A549 (cell line): Measurements from ENCODE around the gene PTGR3. TPM values are rescaled to one million over a fixed set of nuclear protein-coding genes. Genes with fewer than 3 reads are reported as not detected.

Source experiments
- ATAC-seq, 2 experiments: fragments of 200-7000 bp in 1 of 2; fragments of >200 bp in 1 of 2; cut with Nextera tagmentation in 1 of 2; cut with Tn5 transposase in 1 of 2; 3 replicates each; pipeline versions ENCODE4 v1.8.0 to v1.9.1; 2018 to 2020; ENCODE audit warnings: mild to moderate bottlenecking in 1 of 2, moderate library complexity in 1 of 2
- CTCF ChIA-PET: fragments of 300-600 bp; sonication (Branson Sonifier 250); formaldehyde crosslinking; extraction: SDS; loops from one replicate; lab custom pipeline; 2021; ENCODE audit warnings: antibody characterized with exemption, inconsistent platforms; lab: Yijun Ruan, JAX
- POLR2A ChIA-PET: fragments of 350-600 bp; formaldehyde crosslinking; extraction: SDS; loops from one replicate; lab custom pipeline; 2021; ENCODE audit warnings: antibody characterized with exemption, inconsistent platforms; lab: Yijun Ruan, JAX
- DNase-seq, 2 experiments: peaks; one replicate each; pipeline versions ENCODE4 v3.0.0 to v3.0.0-alpha.2; 2011 to 2016; ENCODE audit warnings: low read depth in 1 of 2, low spot score in 1 of 2
- FAIRE-seq: peaks from 2 replicates; lab custom pipeline; 2011; peaks lifted over from hg19 to GRCh38; lab: Jason Lieb, UNC
- H3K27ac ChIP-seq, 2 experiments: fragments of >200 bp; sonication (Bioruptor Twin); formaldehyde crosslinking; 3 replicates each; pipeline ENCODE4 v1.5.1; 2016 to 2017
- H3K4me1 ChIP-seq: fragments of >200 bp; sonication (Bioruptor Twin); formaldehyde crosslinking; 3 replicates; pipeline ENCODE4 v1.6.1; 2016
- H3K4me2 ChIP-seq: fragments of >200 bp; sonication (Bioruptor Twin); formaldehyde crosslinking; 3 replicates; pipeline ENCODE4 v1.6.1; 2016
- H3K4me3 ChIP-seq: fragments of >200 bp; sonication (Bioruptor Twin); formaldehyde crosslinking; 3 replicates; pipeline ENCODE4 v1.5.1; 2016
- H3K9me3 ChIP-seq: fragments of >200 bp; sonication (Bioruptor Twin); formaldehyde crosslinking; 3 replicates; pipeline ENCODE4 v1.6.1; 2016
- BHLHE40 ChIP-seq: IDR thresholded peaks from 2 replicates; pipeline ENCODE4 v1.6.1; 2012; ENCODE audit warnings: low read depth, low read length, inconsistent platforms
- CBX8 ChIP-seq: fragments of 200-600 bp; sonication (generic); IDR thresholded peaks from 2 replicates; pipeline ENCODE4 v1.6.1; 2016
- CHD4 ChIP-seq: fragments of 200-600 bp; sonication (generic); IDR thresholded peaks from 2 replicates; pipeline ENCODE4 v1.6.1; 2016; ENCODE audit warnings: antibody characterized with exemption, mild to moderate bottlenecking, borderline replicate concordance
- HOXA7 ChIP-seq: fragments of 250-450 bp; sonication (Bioruptor Pico); IDR thresholded peaks from 2 replicates; pipeline ENCODE4 v1.5.0; 2020; ENCODE audit warnings: mild to moderate bottlenecking, moderate library complexity
- KDM1A ChIP-seq: fragments of 200-600 bp; sonication (generic); IDR thresholded peaks from 2 replicates; pipeline ENCODE4 v1.6.1; 2016; ENCODE audit warnings: low read depth, mild to moderate bottlenecking
- KDM5A ChIP-seq: fragments of 200-600 bp; sonication (generic); IDR thresholded peaks from 2 replicates; pipeline ENCODE4 v1.6.1; 2016; ENCODE audit warnings: antibody characterized with exemption, mild to moderate bottlenecking
- MAZ ChIP-seq: fragments of 150-350 bp; IDR thresholded peaks from 2 replicates; pipeline ENCODE4 v1.6.1; 2014; ENCODE audit warnings: antibody characterized with exemption, low read depth, low read length, borderline replicate concordance
- MYC ChIP-seq: IDR thresholded peaks from 2 replicates; pipeline ENCODE4 v1.6.1; 2012; ENCODE audit warnings: mild to moderate bottlenecking, inconsistent platforms, low read length, improper control_type of control experiment, borderline replicate concordance
- NFE2L2 ChIP-seq: fragments of 150-350 bp; conservative IDR thresholded peaks from 2 replicates; pipeline ENCODE4 v1.6.1; 2014; ENCODE audit warnings: low read length
- NPAS2 ChIP-seq: fragments of 250-450 bp; sonication (Bioruptor Pico); IDR thresholded peaks from 2 replicates; pipeline ENCODE4 v1.8.0; 2022; ENCODE audit warnings: mild to moderate bottlenecking, moderate library complexity, borderline replicate concordance
- POLR2A ChIP-seq: IDR thresholded peaks from 2 replicates; pipeline ENCODE4 v1.6.1; 2012; ENCODE audit warnings: mild to moderate bottlenecking, low read length
- RAD21 ChIP-seq, 2 experiments: fragments of >200 bp in 1 of 2; sonication (Bioruptor Twin) in 1 of 2; formaldehyde crosslinking in 1 of 2; IDR thresholded peaks in 1 of 2; conservative IDR thresholded peaks in 1 of 2; 2 replicates in 1 of 2; 3 replicates in 1 of 2; pipeline ENCODE4 v1.6.1; 2012 to 2018; ENCODE audit warnings: inconsistent platforms in 1 of 2
- RARB ChIP-seq: fragments of 250-450 bp; sonication (Bioruptor Pico); IDR thresholded peaks from 2 replicates; pipeline ENCODE4 v1.8.0; 2021; ENCODE audit warnings: mild to moderate bottlenecking, moderate library complexity
- TP53 ChIP-seq: fragments of 250-450 bp; sonication (Bioruptor Pico); IDR thresholded peaks from 2 replicates; pipeline ENCODE4 v1.5.0; 2021; ENCODE audit warnings: mild to moderate bottlenecking, moderate library complexity
- ZNF302 ChIP-seq: fragments of 250-450 bp; sonication (Bioruptor Pico); IDR thresholded peaks from 2 replicates; pipeline ENCODE4 v1.9.0; 2021; ENCODE audit warnings: inconsistent platforms, mild to moderate bottlenecking, moderate library complexity
- ZSCAN20 ChIP-seq: fragments of 250-450 bp; sonication (Bioruptor Pico); IDR thresholded peaks from 2 replicates; pipeline ENCODE4 v1.8.0; 2022; ENCODE audit warnings: mild to moderate bottlenecking, moderate library complexity
- WGBS: methylation state at CpG from one replicate; pipeline ENCODE4 v1.1.6; 2017; ENCODE audit errors: missing lambda C conversion rate; 5-methylcytosine and 5-hydroxymethylcytosine counted together
- polyA plus RNA-seq, 4 experiments: library from polyadenylated mRNA; depleted of rRNA in 3 of 4; stranded (reverse); fragments of >200 nt; fragmentation: RNase III in 1 of 4; extraction: RNeasy Plus Mini Kit Qiagen cat#74134 plus additional on column Dnase treatment in 1 of 4; gene quantifications; 2 replicates in 3 of 4; 3 replicates in 1 of 4; pipeline ENCODE4 v1.2.3, GENCODE V29; 2011 to 2017
- TF ChIP-seq, protein P1 (sequence below): fragments of >200 bp; sonication (Bioruptor Twin); formaldehyde crosslinking; IDR thresholded peaks from 3 replicates; pipeline ENCODE4 v1.6.1; 2016
- TF ChIP-seq, protein P2 (sequence below): IDR thresholded peaks from 2 replicates; pipeline ENCODE4 v1.6.1; 2012; ENCODE audit warnings: low read depth, borderline replicate concordance

PTGR3 gene
- polyA plus RNA-seq, 2 of the 4 experiments (the other 2 are of a cell fraction): 7.2 to 18.5 TPM

DNA sequence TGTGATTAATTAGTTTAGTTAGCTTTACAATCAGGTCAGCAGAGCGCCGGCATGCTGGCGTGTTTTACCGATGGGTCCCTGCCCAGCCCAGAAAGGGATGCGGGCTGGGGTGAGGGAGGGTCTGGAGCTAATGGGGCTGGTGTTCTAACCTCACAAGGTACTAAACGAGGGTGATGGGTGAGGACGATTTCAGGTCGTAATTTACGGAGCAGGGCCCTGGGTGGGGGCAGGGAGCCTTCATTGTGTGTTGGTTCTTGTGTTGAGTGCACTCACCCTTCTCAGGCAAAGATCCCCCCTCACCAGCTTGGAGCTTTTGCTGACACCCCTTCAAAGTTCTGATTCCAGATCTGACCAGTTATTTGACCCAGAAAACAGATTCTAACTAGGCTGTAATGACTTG lies 39.5 kb downstream of the PTGR3 start:
- FAIRE-seq: no peak
- 80% methylated on average over 9 of the region's 9 CpGs for WGBS
- Histone ChIP-seq H3K4me3 (no peak overlapping the region), H3K4me1 (no peaks in the 10 kb centered on the region), H3K27ac (no peak overlapping the region), H3K4me2 (no peak overlapping the region), H3K9me3 (no peaks in the 10 kb centered on the region)
- ChIA-PET CTCF (no interaction called here), POLR2A (no interaction called here)
- peak; percentile 47; the same call in 1 of the 2 replicates for TF ChIP-seq NFE2L2
- TF ChIP-seq, protein P1, sequence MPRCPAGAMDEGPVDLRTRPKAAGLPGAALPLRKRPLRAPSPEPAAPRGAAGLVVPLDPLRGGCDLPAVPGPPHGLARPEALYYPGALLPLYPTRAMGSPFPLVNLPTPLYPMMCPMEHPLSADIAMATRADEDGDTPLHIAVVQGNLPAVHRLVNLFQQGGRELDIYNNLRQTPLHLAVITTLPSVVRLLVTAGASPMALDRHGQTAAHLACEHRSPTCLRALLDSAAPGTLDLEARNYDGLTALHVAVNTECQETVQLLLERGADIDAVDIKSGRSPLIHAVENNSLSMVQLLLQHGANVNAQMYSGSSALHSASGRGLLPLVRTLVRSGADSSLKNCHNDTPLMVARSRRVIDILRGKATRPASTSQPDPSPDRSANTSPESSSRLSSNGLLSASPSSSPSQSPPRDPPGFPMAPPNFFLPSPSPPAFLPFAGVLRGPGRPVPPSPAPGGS: no peak
- ATAC-seq: no peak
- DNase-seq: no peak

DNA sequence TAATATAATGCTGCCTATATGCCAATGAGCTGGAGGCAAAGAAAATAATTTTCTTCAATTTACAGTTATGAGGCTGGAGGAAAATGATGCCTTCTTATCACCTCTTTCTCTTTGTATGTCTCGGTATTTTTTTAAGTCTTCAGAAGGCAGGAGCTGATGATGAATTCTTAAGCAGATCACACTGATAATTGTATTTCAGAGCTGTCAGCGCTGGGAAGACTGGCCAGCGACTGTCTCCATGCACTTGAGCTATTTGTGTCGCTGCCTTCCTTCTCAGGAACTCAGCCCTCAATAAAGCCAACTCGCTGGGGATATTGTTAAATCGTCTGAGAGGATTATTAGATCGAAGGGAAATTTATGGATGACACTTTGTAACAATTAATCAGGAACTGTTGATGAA lies 40.3 kb downstream of the PTGR3 start:
- no peak overlapping the region for H3K4me3 ChIP-seq
- WGBS: 58% methylated on average over 7 of the region's 7 CpGs
- POLR2A ChIA-PET: no interaction called here
- H3K27ac ChIP-seq: no peak overlapping the region
- no peak for FAIRE-seq
- no peaks in the 10 kb centered on the region for H3K9me3 ChIP-seq
- H3K4me1 ChIP-seq: no peaks in the 10 kb centered on the region
- TF ChIP-seq KDM5A (no peak), TP53 (CRISPR knock-in tag) (no peak), CHD4 (no peak), CBX8 (no peak), KDM1A (no peak), HOXA7 (CRISPR knock-in tag) (no peak), ZNF302 (no peak), NPAS2 (CRISPR knock-in tag) (no peak)
- DNase-seq: no peak
- ATAC-seq: no peak
- no peak overlapping the region for H3K4me2 ChIP-seq
- CTCF ChIA-PET: no interaction called here

DNA sequence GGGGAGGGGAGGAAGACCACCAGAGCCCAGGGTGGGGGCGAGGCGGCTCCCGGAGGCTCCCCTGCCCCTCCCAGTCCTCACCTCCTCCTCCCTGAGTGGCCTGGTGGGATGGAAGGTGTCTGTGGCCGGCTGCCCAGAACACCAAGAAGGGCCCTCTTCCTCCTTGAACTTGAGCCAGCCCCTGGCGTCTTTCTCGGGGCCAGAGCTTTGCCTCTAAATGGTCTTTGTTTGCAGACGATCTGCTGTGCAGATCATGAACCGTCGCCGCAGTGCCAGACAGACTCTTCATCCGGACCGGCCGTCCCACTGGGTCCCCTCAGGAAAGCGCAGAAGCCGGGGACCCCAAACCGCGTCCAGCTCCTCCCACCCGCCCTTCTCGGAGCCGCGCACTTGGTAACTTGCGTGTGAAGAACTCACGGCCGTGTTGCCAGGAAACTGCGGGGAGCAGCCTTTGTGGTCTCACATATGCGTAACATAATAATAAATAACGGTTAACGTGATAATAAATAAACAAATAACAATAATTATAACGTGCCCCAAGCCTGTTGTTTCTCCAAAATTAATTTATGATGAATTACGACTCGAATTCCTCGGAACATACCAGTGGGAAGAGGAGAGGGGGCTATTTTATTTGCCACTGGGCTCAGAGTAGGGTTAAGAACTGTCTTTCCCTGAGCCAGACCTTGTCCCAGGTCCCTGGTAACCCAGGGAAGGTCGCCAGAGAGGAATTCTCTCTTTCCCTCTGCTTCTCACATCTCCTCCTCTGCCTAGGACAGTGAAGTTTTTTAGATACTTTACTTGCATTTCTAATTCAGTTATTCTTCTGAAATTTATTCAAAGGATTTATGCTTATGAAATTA lies 41.0 kb downstream of the PTGR3 start:
- Histone ChIP-seq H3K4me2 (no peak overlapping the region), H3K4me1 (no peaks in the 10 kb centered on the region), H3K27ac (no peak overlapping the region), H3K4me3 (no peak overlapping the region), H3K9me3 (no peaks in the 10 kb centered on the region)
- DNase-seq (no peak), FAIRE-seq (no peak), ATAC-seq (no peak)
- WGBS: 62% methylated on average over 26 of the region's 33 CpGs
- ChIA-PET POLR2A (no interaction called here), CTCF (no interaction called here)
- TF ChIP-seq, protein P2, sequence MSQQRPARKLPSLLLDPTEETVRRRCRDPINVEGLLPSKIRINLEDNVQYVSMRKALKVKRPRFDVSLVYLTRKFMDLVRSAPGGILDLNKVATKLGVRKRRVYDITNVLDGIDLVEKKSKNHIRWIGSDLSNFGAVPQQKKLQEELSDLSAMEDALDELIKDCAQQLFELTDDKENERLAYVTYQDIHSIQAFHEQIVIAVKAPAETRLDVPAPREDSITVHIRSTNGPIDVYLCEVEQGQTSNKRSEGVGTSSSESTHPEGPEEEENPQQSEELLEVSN: no peak
- TF ChIP-seq MAZ (no peak), BHLHE40 (no peak), NFE2L2 (no peak), RARB (CRISPR knock-in tag) (no peak), ZSCAN20 (CRISPR knock-in tag) (no peak), MYC (no peak), POLR2A (no peak)

DNA sequence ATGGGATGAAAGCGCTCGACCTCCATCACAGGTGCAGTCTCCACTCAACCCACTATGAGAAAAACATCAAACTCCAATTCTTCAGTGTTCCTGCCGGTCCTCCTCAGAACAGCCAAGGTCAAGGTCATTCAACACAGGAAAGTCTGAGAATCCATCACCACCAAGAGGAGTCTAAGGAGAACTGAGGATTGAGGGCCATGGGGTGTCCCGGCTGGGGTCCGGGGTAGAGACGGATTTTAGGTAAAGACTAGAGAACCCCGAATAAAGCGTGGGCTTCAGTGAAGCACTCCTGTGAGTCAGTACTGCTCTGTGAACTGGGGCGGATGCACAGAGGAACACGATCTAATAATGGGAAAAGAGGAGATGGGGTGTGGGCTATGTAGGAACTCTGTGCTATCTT lies 41.8 kb downstream of the PTGR3 start:
- ChIA-PET CTCF (no interaction called here), POLR2A (no interaction called here)
- no peak for TF ChIP-seq RAD21 (conservative IDR thresholded peaks at IDR 0.05 in 1 of 2, IDR thresholded peaks at IDR 0.05 in 1 of 2)
- TF ChIP-seq ZNF302: no peak
- TF ChIP-seq, protein P1: no peak
- ATAC-seq: no peak
- WGBS: 69% methylated on average over 10 of the region's 10 CpGs
- Histone ChIP-seq H3K27ac (no peak overlapping the region), H3K4me1 (no peaks in the 10 kb centered on the region), H3K9me3 (no peaks in the 10 kb centered on the region), H3K4me2 (no peak overlapping the region), H3K4me3 (no peak overlapping the region)
- FAIRE-seq: no peak
- no peak for DNase-seq
